Neuronal stem cell (in vitro differentiated cells): ENCODE data around the gene PTPRT.

Source experiments
- DNase-seq: peaks from one replicate; pipeline ENCODE4 v3.0.0-alpha.2; 2013; ENCODE audit warnings: low spot score
- H2AFZ ChIP-seq: one replicate; pipeline ENCODE4 v1.6.1; 2013; ENCODE audit warnings: mild to moderate bottlenecking, low read length, inconsistent platforms
- H2AK5ac ChIP-seq: 2 replicates; pipeline ENCODE4 v1.6.1; 2013; ENCODE audit warnings: low read depth, mild to moderate bottlenecking, inconsistent platforms, low read length, moderate library complexity, mixed read lengths
- H2BK120ac ChIP-seq: 2 replicates; pipeline ENCODE4 v1.6.1; 2013; ENCODE audit warnings: low read depth, mild to moderate bottlenecking, inconsistent platforms, low read length, moderate library complexity, mixed read lengths
- H2BK12ac ChIP-seq: one replicate; pipeline ENCODE4 v1.6.1; 2013; ENCODE audit warnings: low read length, inconsistent platforms
- H2BK15ac ChIP-seq: 2 replicates; pipeline ENCODE4 v1.6.1; 2013; ENCODE audit warnings: mild to moderate bottlenecking, low read length, inconsistent platforms, mixed read lengths
- H2BK5ac ChIP-seq: one replicate; pipeline ENCODE4 v1.6.1; 2013; ENCODE audit warnings: inconsistent platforms, mild to moderate bottlenecking, low read length, moderate library complexity
- H3K14ac ChIP-seq: one replicate; pipeline ENCODE4 v1.6.1; 2013; ENCODE audit warnings: low read length, inconsistent platforms
- H3K18ac ChIP-seq: 2 replicates; pipeline ENCODE4 v1.6.1; 2013; ENCODE audit warnings: low read length, inconsistent platforms
- H3K23ac ChIP-seq: 2 replicates; pipeline ENCODE4 v1.6.1; 2013; ENCODE audit warnings: low read depth, mild to moderate bottlenecking, mixed read lengths, low read length, inconsistent platforms; ENCODE audit not compliant: poor library complexity
- H3K27ac ChIP-seq: replicated peaks from 3 replicates; pipeline ENCODE4 v1.5.1; 2013; ENCODE audit warnings: low read length, inconsistent platforms
- H3K27me3 ChIP-seq, 3 experiments: 2 replicates each; pipeline ENCODE4 v1.6.1; 2013; ENCODE audit warnings: low read length in 3 of 3, mild to moderate bottlenecking in 2 of 3, inconsistent platforms in 1 of 3, low read depth in 1 of 3, mixed read lengths in 1 of 3, moderate library complexity in 1 of 3; ENCODE audit not compliant: control insufficient read depth in 3 of 3, insufficient read depth in 3 of 3
- H3K36me3 ChIP-seq, 2 donors: replicated peaks in 1 of 2; 2 replicates each; pipeline ENCODE4 v1.6.1; 2013; ENCODE audit warnings: low read length in 2 of 2; ENCODE audit not compliant: control insufficient read depth in 2 of 2, insufficient read depth in 2 of 2
- H3K4ac ChIP-seq: 2 replicates; pipeline ENCODE4 v1.6.1; 2013; ENCODE audit warnings: inconsistent platforms, mild to moderate bottlenecking, low read length, moderate library complexity
- H3K4me1 ChIP-seq, 2 donors: 1 replicate in 1 of 2; 2 replicates in 1 of 2; pipeline ENCODE4 v1.6.1; 2013; ENCODE audit warnings: low read length in 2 of 2, low read depth in 1 of 2; ENCODE audit not compliant: control insufficient read depth in 2 of 2, insufficient read depth in 1 of 2
- H3K4me2 ChIP-seq: one replicate; pipeline ENCODE4 v1.6.1; 2013; ENCODE audit warnings: mild to moderate bottlenecking, low read length, inconsistent platforms; ENCODE audit not compliant: insufficient read depth, poor library complexity, severe bottlenecking
- H3K4me3 ChIP-seq, 2 donors: 2 replicates each; pipeline ENCODE4 v1.5.1; 2013; ENCODE audit warnings: low read length in 2 of 2, mild to moderate bottlenecking in 2 of 2, inconsistent platforms in 1 of 2, moderate library complexity in 1 of 2
- H3K79me1 ChIP-seq: one replicate; pipeline ENCODE4 v1.6.1; 2013; ENCODE audit warnings: low read depth, mild to moderate bottlenecking, inconsistent platforms, low read length, moderate library complexity
- H3K9ac ChIP-seq: one replicate; pipeline ENCODE4 v1.6.1; 2013; ENCODE audit warnings: mild to moderate bottlenecking, low read depth, low read length, inconsistent platforms; ENCODE audit not compliant: poor library complexity
- H3K9me3 ChIP-seq, 2 donors: replicated peaks in 1 of 2; 2 replicates each; pipeline versions ENCODE3 to v1.6.1; 2013; ENCODE audit warnings: low read length in 2 of 2, mild to moderate bottlenecking in 2 of 2, inconsistent platforms in 1 of 2, low read depth in 1 of 2, mixed read lengths in 1 of 2, moderate library complexity in 1 of 2; ENCODE audit not compliant: control insufficient read depth in 2 of 2, insufficient read depth in 1 of 2
- H4K8ac ChIP-seq: one replicate; pipeline ENCODE4 v1.6.1; 2013; ENCODE audit warnings: low read depth, mild to moderate bottlenecking, inconsistent platforms, low read length, moderate library complexity
- H4K91ac ChIP-seq: one replicate; pipeline ENCODE4 v1.6.1; 2013; ENCODE audit warnings: low read length, low read depth, mild to moderate bottlenecking, inconsistent platforms; ENCODE audit not compliant: poor library complexity
- WGBS, 2 donors: extraction: QIAGEN DNeasy Blood & Tissue Kit; methylation state at CpG; one replicate each; pipeline ENCODE4 v1.1.7; 2013; ENCODE audit warnings: missing lambda C conversion rate in 2 of 2, mixed read lengths in 1 of 2; ENCODE audit not compliant: insufficient read length in 2 of 2, insufficient replicate concordance in 1 of 2; ENCODE audit errors: extremely low coverage in 2 of 2; 5-methylcytosine and 5-hydroxymethylcytosine counted together

PTPRT gene

GRCh38 chr20:42594011-42594410 is 595.7 kb downstream of the PTPRT start:
- Histone ChIP-seq H4K8ac (no peak overlapping the region), H2BK12ac (no peak overlapping the region), H3K27ac (no peak overlapping the region), H2AFZ (no peak overlapping the region), H3K18ac (no peak overlapping the region), H2BK120ac (no peak overlapping the region), H3K36me3 (no peaks in the 10 kb centered on the region), H3K4ac (no peak overlapping the region), H2BK15ac (no peak overlapping the region), H3K9me3 (no peaks in the 10 kb centered on the region), H3K27me3 (no peaks in the 10 kb centered on the region), H2BK5ac (no peak overlapping the region), H3K79me1 (no peaks in the 10 kb centered on the region), H3K9ac (no peak overlapping the region), H3K4me3 (no peak overlapping the region), H2AK5ac (no peak overlapping the region), H3K4me2 (no peak overlapping the region), H3K14ac (no peak overlapping the region), H4K91ac (no peak overlapping the region), H3K4me1 (no peaks in the 10 kb centered on the region), H3K23ac (no peak overlapping the region)
- no CpG with 5 or more reads among the region's 7 CpGs for WGBS, 2 donors
- no peak for DNase-seq

- Histone ChIP-seq H2AK5ac (no peak overlapping the region), H3K9me3 (no peaks in the 10 kb centered on the region), H3K79me1 (no peaks in the 10 kb centered on the region), H3K4me1 (no peaks in the 10 kb centered on the region), H2BK15ac (no peak overlapping the region), H2BK5ac (no peak overlapping the region), H2BK12ac (no peak overlapping the region), H3K9ac (no peak overlapping the region), H3K18ac (no peak overlapping the region), H3K36me3 (no peaks in the 10 kb centered on the region), H3K27me3 (no peaks in the 10 kb centered on the region), H3K4ac (no peak overlapping the region), H4K91ac (no peak overlapping the region), H3K14ac (no peak overlapping the region), H3K4me3 (no peak overlapping the region), H2AFZ (no peak overlapping the region), H3K4me2 (no peak overlapping the region), H3K27ac (no peak overlapping the region), H4K8ac (no peak overlapping the region), H2BK120ac (no peak overlapping the region), H3K23ac (no peak overlapping the region)
- DNase-seq = no peak
- no CpG with 5 or more reads among the region's 2 CpGs for WGBS, 2 donors
These were observed 599.6 kb downstream of the PTPRT start for GRCh38 chr20:42589976-42590639.

- no peak overlapping the region for H2BK120ac ChIP-seq
- H2AFZ ChIP-seq = no peak overlapping the region
- no peaks in the 10 kb centered on the region for H3K9me3 ChIP-seq
- H3K14ac ChIP-seq = no peak overlapping the region
- WGBS, 2 donors = no CpG with 5 or more reads among the region's 2 CpGs
- H2BK15ac ChIP-seq = no peak overlapping the region
- H2BK5ac ChIP-seq = no peak overlapping the region
- H3K27me3 ChIP-seq = no peaks in the 10 kb centered on the region
- H3K23ac ChIP-seq = no peak overlapping the region
- H3K36me3 ChIP-seq = no peaks in the 10 kb centered on the region
- no peak overlapping the region for H2BK12ac ChIP-seq
- H4K8ac ChIP-seq = no peak overlapping the region
- no peak overlapping the region for H3K27ac ChIP-seq
- H3K4ac ChIP-seq = no peak overlapping the region
- no peak overlapping the region for H3K4me3 ChIP-seq
- no peak overlapping the region for H3K18ac ChIP-seq
- DNase-seq = no peak
- no peak overlapping the region for H3K9ac ChIP-seq
- no peak overlapping the region for H4K91ac ChIP-seq
- no peaks in the 10 kb centered on the region for H3K79me1 ChIP-seq
- H3K4me1 ChIP-seq = no peaks in the 10 kb centered on the region
- no peak overlapping the region for H3K4me2 ChIP-seq
- no peak overlapping the region for H2AK5ac ChIP-seq
These were observed 600.9 kb downstream of the PTPRT start for GRCh38 chr20:42588847-42589246.

GRCh38 chr20:42587427-42587826 is 602.3 kb downstream of the PTPRT start:
- no peaks in the 10 kb centered on the region for H3K36me3 ChIP-seq
- no peak overlapping the region for H4K91ac ChIP-seq
- H3K4me3 ChIP-seq = no peak overlapping the region
- H2AFZ ChIP-seq = no peak overlapping the region
- H2BK5ac ChIP-seq = no peak overlapping the region
- H3K4me1 ChIP-seq = no peaks in the 10 kb centered on the region
- H3K9ac ChIP-seq = no peak overlapping the region
- no peak overlapping the region for H2BK12ac ChIP-seq
- H3K18ac ChIP-seq = no peak overlapping the region
- no peak overlapping the region for H2AK5ac ChIP-seq
- no peaks in the 10 kb centered on the region for H3K9me3 ChIP-seq
- no peak overlapping the region for H4K8ac ChIP-seq
- no peaks in the 10 kb centered on the region for H3K27me3 ChIP-seq
- DNase-seq = no peak
- H3K14ac ChIP-seq = no peak overlapping the region
- H3K4ac ChIP-seq = no peak overlapping the region
- no peak overlapping the region for H3K4me2 ChIP-seq
- no peak overlapping the region for H3K27ac ChIP-seq
- no CpG with 5 or more reads among the region's 7 CpGs for WGBS, 2 donors
- H2BK15ac ChIP-seq = no peak overlapping the region
- no peak overlapping the region for H3K23ac ChIP-seq
- H2BK120ac ChIP-seq = no peak overlapping the region
- no peaks in the 10 kb centered on the region for H3K79me1 ChIP-seq
